Activated CD4-positive, alpha-beta T cell treated with anti-CD3 and anti-CD28 coated beads, Interleukin-10, Interleukin-2, amounts not matched to agents 100 ng/mL and 50 ng/mL, durations not matched to agents 16 hours and 8 hours (primary cell): Measurements from ENCODE around the gene DIAPH3.
A peak's percentile ranks its signal among the peaks of the same experiment; 100 is the strongest.
"Not testable (repeated sequence)": the region's sequence is repeated elsewhere in the genome, so short reads cannot be mapped to it uniquely, and the experiment has no call there.

ENCODE experiments used
- DNase-seq: peaks from one replicate; pipeline ENCODE4 v3.0.0-alpha.2; 2020

The DIAPH3 gene

DNA sequence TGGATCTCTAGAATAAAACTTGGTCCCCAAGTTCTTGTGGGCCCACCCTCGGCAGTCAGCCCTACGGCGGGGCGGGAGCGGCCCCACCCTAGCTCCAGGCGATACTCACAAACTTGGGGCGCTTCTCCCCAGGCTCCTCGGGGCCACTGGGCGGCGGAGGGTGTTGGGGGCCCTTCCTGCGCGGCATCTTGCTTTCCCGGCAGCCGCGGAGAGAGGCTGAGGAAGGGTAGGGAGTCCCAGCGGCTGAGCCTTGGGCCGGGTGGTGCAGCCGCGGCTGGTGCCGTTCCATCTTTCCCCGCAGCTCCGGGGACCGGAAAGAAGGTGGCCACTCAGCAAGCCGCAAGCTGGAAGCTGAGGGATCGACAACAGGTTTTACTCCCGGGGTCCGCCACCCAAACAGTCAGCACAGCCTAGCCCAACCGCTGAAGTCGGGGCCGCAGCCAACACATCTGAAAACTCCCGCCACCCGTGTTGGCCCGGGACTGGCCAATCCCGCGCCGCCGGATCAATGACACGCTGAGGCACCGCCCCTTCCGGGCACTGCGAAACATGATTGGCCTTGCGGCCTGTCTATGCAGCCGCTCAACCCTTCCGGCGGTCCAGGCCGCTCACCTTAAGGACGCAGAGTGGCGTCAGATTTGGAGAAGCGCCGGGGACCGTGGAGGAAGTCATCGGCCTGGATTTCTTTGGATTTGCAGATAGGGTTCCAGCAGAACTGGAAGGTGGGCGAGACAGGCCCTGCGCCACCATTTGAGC is at the start of gene DIAPH3:
TSS of gene DIAPH3 (minus strand) at position 451 of the 756 bp plus-strand sequence. CDS start at position 289, 162 bp downstream.
- peak; percentile 98 for DNase-seq

GRCh38 chr13:60213236-60213744 is 49.6 kb upstream of the DIAPH3 start:
- DNase-seq: no peak

DNA sequence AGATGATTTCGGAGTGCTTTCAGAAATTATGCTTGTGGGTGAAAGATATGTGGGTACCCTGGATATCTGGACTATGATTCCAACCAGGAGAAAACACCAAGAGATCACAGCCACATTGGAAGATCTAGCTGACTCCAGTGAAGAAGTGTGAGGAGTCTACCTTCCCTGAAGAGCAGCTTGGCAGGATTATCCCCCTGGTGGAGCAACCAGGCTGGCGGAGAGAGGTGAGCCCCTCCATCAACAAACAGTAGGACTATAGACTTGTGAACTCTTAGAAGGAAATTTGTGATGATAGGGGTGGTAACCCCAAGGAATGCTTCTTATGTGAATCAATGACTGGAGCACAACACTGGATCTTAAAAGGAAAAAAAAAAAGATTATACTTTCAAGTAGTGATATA is 47.8 kb upstream of the DIAPH3 start:
- no peak for DNase-seq

DNA sequence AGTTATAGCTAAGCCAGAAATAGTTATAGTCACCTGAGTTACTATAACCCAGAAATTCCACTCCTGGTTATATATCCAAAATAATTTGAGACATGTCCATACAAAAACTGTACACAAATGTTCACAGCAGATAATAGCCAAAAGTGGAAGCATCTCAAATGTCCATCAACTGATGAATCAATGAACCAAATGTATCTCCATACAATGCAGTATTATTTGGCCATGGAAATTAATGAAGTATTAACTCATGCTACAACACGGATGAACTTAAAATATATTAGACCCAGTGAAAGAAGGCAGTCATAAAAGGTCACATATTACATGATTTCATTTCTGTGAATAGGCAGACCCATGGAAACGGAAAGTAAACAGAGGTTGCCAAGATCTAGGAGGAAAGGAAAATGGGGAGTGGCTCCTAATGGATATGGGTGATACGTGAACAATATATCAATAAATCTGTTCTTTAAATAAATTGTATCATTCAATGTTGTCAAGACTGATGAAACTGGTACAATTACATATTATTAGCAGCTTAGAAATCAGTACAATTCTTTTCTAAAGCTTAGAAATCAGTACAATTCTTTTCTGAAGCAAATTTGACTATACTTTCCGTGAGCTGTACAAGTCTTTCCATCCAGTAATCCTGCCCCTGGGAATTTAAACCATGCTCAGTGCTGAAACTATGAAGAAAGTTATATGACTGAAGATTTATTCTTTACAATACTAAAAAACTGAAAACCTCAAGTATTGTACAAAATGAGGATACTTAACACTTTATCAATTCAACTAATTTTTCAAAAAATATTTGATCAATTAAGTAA is 47.0 kb upstream of the DIAPH3 start:
- DNase-seq: no peak

DNA sequence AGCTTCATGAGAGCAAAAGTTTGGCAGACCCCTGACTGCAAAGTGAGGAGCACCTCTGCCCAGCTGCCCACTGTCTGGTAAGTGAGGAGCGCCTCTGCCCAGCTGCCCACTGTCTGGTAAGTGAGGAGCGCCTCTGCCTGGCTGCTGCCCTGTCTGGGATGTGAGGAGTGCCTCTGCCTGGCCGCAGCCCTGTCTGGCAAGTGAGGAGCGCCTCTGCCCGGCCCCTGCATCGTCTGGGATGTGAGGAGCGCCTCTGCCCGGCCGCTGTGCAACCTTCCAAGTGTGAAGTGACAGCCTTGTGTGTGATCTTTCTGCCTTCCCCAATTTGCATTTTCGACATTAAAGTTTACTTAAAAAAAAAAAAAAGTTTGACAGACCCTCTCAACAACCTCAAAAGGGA is 41.8 kb upstream of the DIAPH3 start:
- not testable (repeated sequence) for DNase-seq

DNA sequence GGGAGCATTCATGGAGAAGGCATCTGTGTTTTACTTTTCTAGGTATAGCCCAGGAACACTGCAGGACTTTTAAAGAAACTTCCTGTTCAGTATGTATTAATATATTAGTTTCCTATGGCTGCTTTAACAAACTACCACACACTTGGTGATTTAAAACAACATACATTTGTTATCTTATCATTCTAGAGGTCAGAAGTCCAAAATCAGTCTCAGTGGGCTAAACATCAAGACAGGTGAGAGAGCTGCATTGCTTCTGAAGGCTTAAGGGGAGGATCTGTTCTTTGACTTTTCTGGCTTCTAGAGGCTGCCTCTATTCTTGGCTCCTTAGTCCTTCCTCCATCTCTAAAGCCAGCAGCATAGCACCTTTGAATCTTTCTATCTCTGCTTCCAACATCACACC is 37.6 kb upstream of the DIAPH3 start:
- DNase-seq: no peak

- not testable (repeated sequence) for DNase-seq
Observed at GRCh38 chr13:60195893-60196292, 32.2 kb upstream of the DIAPH3 start.

DNA sequence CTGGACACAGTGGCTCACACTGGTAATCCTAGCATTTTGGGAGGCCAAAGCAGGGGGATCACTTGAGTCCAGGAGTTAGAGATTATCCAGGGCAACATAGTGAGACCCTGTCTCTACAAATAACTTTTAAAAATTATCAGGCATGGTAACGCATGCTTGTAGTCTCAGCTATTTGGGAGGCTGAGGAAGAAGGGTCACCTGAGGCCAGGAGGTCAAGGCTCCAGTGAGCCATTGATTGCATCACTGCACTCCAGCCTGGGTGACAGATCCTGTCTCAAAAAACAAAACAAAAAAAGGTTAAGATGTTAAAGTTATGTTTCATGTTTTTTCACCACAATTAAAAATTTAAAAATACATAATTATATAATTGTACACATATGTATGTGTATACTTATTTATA is 19.2 kb upstream of the DIAPH3 start:
- DNase-seq: no peak

- no peak for DNase-seq
Observed at GRCh38 chr13:60178327-60178726, 14.6 kb upstream of the DIAPH3 start.

DNA sequence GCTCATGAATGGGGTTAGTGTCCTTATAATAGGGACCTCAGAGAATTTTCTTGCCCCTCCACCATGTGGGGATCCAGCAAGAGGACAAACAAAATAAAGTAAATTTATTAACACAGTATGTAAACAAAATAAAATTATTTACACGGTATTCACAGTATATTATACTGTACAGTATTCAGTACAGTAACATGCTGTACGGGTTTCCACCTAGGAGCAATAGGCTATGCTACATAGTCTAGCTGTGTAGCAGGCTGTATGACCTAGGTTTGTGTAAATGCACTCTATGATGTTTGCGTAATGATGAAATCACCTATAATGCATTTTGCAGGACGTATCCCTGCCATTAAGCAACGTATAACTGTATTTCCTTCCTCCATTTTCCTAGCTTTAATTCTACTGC is 11.8 kb upstream of the DIAPH3 start:
- DNase-seq: no peak

- no peak for DNase-seq
Observed at GRCh38 chr13:60174113-60174512, 10.4 kb upstream of the DIAPH3 start.

DNA sequence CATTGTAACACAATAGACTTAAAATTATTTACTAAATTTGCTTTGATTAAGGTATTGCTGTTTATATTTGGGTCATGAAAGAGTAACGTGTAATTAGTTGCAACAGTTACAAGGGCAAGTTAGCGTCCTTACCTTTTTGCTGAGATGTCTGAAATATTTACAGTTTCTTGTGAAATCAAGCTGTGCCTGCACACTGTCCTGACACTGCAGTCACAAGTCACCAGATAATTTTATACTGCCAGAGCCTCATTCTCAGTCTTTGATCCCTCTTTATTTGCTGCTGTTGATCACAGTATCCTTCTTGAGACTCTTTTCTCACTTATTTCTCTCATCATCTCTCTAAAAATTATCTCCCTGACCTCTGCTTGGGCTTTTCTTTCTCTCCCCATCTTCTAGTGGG is 8.4 kb upstream of the DIAPH3 start:
- no peak for DNase-seq

GRCh38 chr13:60170414-60170813 is 6.7 kb upstream of the DIAPH3 start:
- DNase-seq: no peak

DNA sequence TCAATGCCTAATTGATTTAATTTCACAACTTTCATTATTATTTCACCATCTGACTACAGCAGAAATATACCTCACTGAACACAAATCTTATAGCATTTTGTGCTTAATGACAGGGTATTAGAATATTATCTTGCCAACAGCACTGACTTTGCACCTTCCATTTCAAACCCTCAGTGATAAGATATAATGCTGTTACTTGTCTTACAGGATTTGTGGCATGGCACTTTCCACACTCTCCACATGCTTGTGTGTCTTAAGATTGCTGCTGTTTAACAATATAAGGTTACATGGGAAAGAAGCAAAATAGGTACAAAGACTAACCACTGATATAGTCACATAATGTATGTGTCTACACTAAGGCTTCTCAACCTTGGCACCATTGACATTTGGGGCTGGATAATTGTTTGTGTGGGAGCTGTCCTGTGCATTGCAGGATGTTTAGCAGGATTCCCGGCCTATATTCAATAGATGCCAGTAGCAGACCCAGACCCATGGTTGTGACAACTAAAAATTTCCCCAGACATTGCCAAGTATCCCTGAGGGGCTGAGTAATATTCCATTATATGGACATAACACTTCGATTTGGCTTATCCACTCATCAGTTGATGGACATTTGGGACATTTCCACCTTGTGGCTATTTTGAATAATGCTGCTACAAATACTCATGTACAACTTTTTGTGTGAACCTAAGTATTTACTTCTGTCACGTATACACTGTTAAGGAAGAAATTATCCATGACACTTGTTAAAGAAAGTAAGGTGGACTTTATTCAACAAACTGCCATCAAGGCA is 5.7 kb upstream of the DIAPH3 start:
- no peak for DNase-seq

DNA sequence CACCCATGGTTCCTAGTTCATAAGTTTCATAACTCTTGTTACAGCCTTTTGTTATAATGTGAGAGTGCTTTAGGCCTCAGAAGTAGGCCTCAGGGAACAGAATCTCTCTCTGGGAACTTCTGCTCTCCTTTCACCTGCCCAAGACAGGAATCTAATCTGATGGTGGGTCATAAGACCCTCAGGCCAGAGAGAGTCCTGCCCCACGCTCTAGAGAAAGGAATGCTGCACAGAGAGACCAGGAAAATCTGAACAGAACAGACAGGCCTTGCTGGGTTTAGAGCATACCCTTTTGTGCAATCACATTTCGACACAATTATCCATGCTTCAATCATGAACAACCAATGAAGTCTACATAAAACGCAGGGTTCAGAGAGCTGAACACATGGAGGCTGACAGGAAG is 3.4 kb upstream of the DIAPH3 start:
- no peak for DNase-seq

- DNase-seq: no peak
Observed at GRCh38 chr13:60165391-60166099, 1.8 kb upstream of the DIAPH3 start.

DNA sequence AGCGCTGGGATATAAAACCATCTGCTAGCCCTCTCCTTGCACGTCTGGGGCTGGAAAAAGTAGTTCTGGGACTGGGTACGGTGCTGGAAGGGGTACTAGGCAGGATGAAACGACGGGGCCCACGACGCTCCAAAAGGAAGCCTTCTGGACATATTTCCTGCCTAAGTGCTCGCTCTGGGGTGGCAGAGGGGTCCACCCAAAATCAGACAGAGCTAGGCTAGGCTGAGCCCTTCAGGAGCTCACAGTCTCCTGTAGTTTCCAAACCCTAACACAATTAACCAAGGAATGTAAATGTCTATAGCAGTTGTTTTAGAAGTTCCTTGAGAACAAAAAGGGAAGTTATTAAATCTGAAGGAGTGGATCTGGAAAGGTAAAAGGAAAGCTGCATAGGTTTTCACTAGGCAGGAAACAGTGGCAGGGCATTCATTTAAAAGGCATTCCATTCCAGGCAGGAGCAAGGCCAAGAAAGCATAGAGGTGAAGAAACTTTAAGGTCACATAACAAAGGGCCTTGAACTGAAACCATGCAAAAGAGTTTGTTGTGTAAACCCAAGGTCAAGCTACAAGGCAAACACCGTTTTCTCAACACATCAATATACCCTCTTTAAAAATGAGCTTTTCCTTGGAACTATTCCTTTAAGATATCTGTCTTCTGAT is 634 bp upstream of the DIAPH3 start:
- no peak for DNase-seq

GRCh38 chr13:60162096-60162495 is 1.6 kb downstream of the DIAPH3 start:
- peak; percentile 63 for DNase-seq

GRCh38 chr13:60158321-60158801 is 5.4 kb downstream of the DIAPH3 start:
- DNase-seq: no peak

GRCh38 chr13:60155978-60156377 is 7.8 kb downstream of the DIAPH3 start:
- DNase-seq: no peak

GRCh38 chr13:60152904-60153303 is 10.8 kb downstream of the DIAPH3 start:
- no peak for DNase-seq

GRCh38 chr13:60152114-60152513 is 11.6 kb downstream of the DIAPH3 start:
- DNase-seq: no peak
